ENCODE results near the gene SYT13. TPM values are rescaled to one million over a fixed set of nuclear protein-coding genes. Genes with fewer than 3 reads are reported as not detected.

Gene SYT13
- total and polyA plus RNA-seq, 2 donors (not counting 3 experiments of a cell fraction or from before 2014, with no cell fraction given): not detected

DNA sequence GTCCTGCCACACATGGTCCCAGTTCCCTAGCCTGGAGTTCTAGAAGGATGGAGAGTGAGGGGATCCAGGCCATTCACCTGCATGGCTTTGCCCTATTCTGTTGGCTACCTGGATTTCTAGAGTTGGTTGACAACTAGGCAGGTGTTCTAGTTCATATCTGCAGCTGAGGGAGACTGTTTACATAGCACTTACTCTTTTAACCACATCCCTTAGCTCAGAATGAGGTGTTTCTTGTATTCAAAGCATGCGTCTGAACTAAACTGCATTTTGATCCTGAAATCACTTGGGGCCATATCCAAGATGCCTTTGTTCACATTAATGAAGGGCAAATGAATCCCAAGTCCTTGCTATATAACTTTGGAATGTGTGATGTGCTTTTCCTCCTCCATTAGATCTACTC, 60.9 kb downstream of the SYT13 start:
- no TSS peak for BruUV-seq (replicated peaks)
- H3K4me3 ChIP-seq (replicated peaks in 1 of 3; ENCODE audit: insufficient read depth in 1 of 3, low read depth in 1 of 3, low read length in 3 of 3): no peak overlapping the region
- ChIA-PET CTCF (interaction anchor here (1.2 kb wide), 1 partner anchor 9 kb away, joined by 3 read pairs; no protein-coding TSS in a partner anchor), POLR2A (no interaction called here)
- H3K9ac ChIP-seq (replicated peaks; ENCODE audit: extremely low read depth, insufficient read depth, low read length): no peak overlapping the region
- no peak overlapping the region for H2AFZ ChIP-seq (ENCODE audit: low read depth, low read length)
- TF ChIP-seq, protein P1, sequence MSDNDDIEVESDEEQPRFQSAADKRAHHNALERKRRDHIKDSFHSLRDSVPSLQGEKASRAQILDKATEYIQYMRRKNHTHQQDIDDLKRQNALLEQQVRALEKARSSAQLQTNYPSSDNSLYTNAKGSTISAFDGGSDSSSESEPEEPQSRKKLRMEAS (IDR thresholded peaks at IDR 0.05; ENCODE audit: insufficient read depth, insufficient read length): no peak
- TF ChIP-seq EZH2 (IDR thresholded peaks at IDR 0.05; ENCODE audit: borderline replicate concordance, low read depth, low read length, severe bottlenecking) (no peak), POLR2AphosphoS5 (IDR thresholded peaks at IDR 0.05; ENCODE audit: insufficient read depth, low read depth, low read length) (no peak), POLR2A (IDR thresholded peaks at IDR 0.05; ENCODE audit: low read depth, low read length) (no peak), MYC (IDR thresholded peaks at IDR 0.05; ENCODE audit: low read depth, low read length) (no peak), GATA2 (IDR thresholded peaks at IDR 0.05; ENCODE audit: insufficient read depth, insufficient read length, low read depth, low read length) (no peak), JUN (IDR thresholded peaks at IDR 0.05; ENCODE audit: borderline replicate concordance, insufficient read depth, insufficient read length, low read depth) (no peak), FOS (IDR thresholded peaks at IDR 0.05; ENCODE audit: borderline replicate concordance, insufficient read depth, low read length) (no peak)
- TF ChIP-seq, protein P2, sequence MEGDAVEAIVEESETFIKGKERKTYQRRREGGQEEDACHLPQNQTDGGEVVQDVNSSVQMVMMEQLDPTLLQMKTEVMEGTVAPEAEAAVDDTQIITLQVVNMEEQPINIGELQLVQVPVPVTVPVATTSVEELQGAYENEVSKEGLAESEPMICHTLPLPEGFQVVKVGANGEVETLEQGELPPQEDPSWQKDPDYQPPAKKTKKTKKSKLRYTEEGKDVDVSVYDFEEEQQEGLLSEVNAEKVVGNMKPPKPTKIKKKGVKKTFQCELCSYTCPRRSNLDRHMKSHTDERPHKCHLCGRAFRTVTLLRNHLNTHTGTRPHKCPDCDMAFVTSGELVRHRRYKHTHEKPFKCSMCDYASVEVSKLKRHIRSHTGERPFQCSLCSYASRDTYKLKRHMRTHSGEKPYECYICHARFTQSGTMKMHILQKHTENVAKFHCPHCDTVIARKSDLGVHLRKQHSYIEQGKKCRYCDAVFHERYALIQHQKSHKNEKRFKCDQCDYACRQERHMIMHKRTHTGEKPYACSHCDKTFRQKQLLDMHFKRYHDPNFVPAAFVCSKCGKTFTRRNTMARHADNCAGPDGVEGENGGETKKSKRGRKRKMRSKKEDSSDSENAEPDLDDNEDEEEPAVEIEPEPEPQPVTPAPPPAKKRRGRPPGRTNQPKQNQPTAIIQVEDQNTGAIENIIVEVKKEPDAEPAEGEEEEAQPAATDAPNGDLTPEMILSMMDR (IDR thresholded peaks at IDR 0.05; ENCODE audit: extremely low read depth in 1 of 2, insufficient read depth in 1 of 2, low read depth in 1 of 2, low read length in 2 of 2): no peak
- H4K20me1 ChIP-seq (replicated peaks; ENCODE audit: control insufficient read depth, extremely low read depth, insufficient read depth, low read length): no peaks in the 10 kb centered on the region
- H3K4me1 ChIP-seq (ENCODE audit: control insufficient read depth, extremely low read depth, insufficient read depth, low read length): no peaks in the 10 kb centered on the region
- dilution Hi-C loops (cut with MboI; ENCODE audit: extremely low pct_ligation_motif_present, low sequenced_read_pairs) (no loop called here), intact Hi-C loops (cut with micrococcal nuclease) (no loop called here)
- H3K27ac ChIP-seq (ENCODE audit: insufficient read depth, low read depth, low read length): no peak overlapping the region
- H3K27me3 ChIP-seq (ENCODE audit: control insufficient read depth in 2 of 2, insufficient read depth in 2 of 2, low read length in 2 of 2): no peaks in the 10 kb centered on the region
- DNase-seq (ENCODE audit: low read depth, low spot score) (no peak), FAIRE-seq (no peak)
- no peaks in the 10 kb centered on the region for H3K9me1 ChIP-seq (replicated peaks; ENCODE audit: control insufficient read depth, extremely low read depth, insufficient read depth, low read length)
- H3K79me2 ChIP-seq (ENCODE audit: control insufficient read depth, insufficient read depth, low read length): no peaks in the 10 kb centered on the region
- H3K36me3 ChIP-seq (ENCODE audit: control insufficient read depth in 2 of 2, extremely low read depth in 1 of 2, insufficient read depth in 2 of 2, low read length in 2 of 2): peaks cover 0 to 6% of the 10 kb centered on the region in 2 experiments
- H3K4me2 ChIP-seq (ENCODE audit: insufficient read depth, low read length): no peak overlapping the region
- no peaks in the 10 kb centered on the region for H3K9me3 ChIP-seq (replicated peaks; ENCODE audit: control insufficient read depth, insufficient read depth, low read length)
